Endothelial cell (in vitro differentiated cells): ENCODE data around the gene SIGLEC1. TPM values are rescaled to one million over a fixed set of nuclear protein-coding genes. Genes with fewer than 3 reads are reported as not detected.
A peak's percentile ranks its signal among the peaks of the same experiment; 100 is the strongest.

Experiments
- DNase-seq: peaks from one replicate; pipeline ENCODE4 v3.0.0; 2021; ENCODE audit warnings: low spot score
- H3K27ac Mint-ChIP-seq: one replicate; pipeline ENCODE4 v1.8.0; 2021; ENCODE audit warnings: mixed read lengths, inconsistent platforms; ENCODE audit not compliant: unreplicated experiment
- H3K27me3 Mint-ChIP-seq: one replicate; pipeline ENCODE4 v1.8.0; 2021; ENCODE audit warnings: mild to moderate bottlenecking, moderate library complexity, mixed read lengths, inconsistent platforms; ENCODE audit not compliant: unreplicated experiment
- H3K36me3 Mint-ChIP-seq: one replicate; pipeline ENCODE4 v1.8.0; 2021; ENCODE audit warnings: mild to moderate bottlenecking, low read depth, mixed read lengths, inconsistent platforms; ENCODE audit not compliant: unreplicated experiment
- H3K4me1 Mint-ChIP-seq: one replicate; pipeline ENCODE4 v1.8.0; 2021; ENCODE audit warnings: mild to moderate bottlenecking, mixed read lengths, inconsistent platforms; ENCODE audit not compliant: unreplicated experiment
- H3K4me3 Mint-ChIP-seq: one replicate; pipeline ENCODE4 v1.8.0; 2021; ENCODE audit warnings: mild to moderate bottlenecking, mixed read lengths, inconsistent platforms; ENCODE audit not compliant: unreplicated experiment
- H3K9me3 Mint-ChIP-seq: one replicate; pipeline ENCODE4 v1.8.0; 2021; ENCODE audit warnings: mixed read lengths, inconsistent platforms; ENCODE audit not compliant: unreplicated experiment
- total RNA-seq: library from RNA; stranded (reverse); fragmentation: NEBNext Ultra II Directional; extraction: Animal tissue kit (Norgen Biotek cat#: 25700); gene quantifications from one replicate; pipeline ENCODE4 v1.2.1, GENCODE V29; 2021; ENCODE audit not compliant: unreplicated experiment
- TF ChIP-seq, protein P1 (sequence below): fragments of 200-600 bp; sonication (generic); IDR thresholded peaks from one replicate; pipeline ENCODE4 v1.5.0; 2021; ENCODE audit warnings: antibody characterized with exemption; ENCODE audit not compliant: unreplicated experiment

SIGLEC1 gene
- total RNA-seq, 1 donor from 2014 or later = not detected

DNA sequence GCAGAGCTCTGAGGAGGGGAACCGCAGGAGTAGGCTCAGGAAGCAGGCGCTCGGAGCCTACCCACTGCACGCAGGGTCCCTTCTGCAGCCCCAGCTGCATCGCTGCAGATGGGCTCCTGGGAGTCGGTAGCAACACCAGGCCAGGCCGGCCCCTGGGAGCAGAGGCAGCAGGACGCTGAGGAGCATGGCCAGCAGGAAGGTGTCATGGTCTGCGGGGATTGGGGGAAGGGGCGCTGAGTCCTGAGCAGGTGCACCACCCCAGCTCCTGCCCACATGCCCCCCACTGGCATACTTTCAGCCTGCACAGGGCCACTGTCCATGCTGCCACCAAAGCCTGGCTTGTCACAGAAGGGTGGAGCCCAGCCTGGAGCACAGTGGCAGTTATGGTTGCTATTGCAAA lies 41.5 kb downstream of the SIGLEC1 start:
- peaks cover 20% of the 10 kb centered on the region for H3K27me3 Mint-ChIP-seq
- no peaks in the 10 kb centered on the region for H3K36me3 Mint-ChIP-seq
- no peaks in the 10 kb centered on the region for H3K9me3 Mint-ChIP-seq
- peaks cover 7% of the 10 kb centered on the region for H3K4me1 Mint-ChIP-seq
- no peak overlapping the region for H3K4me3 Mint-ChIP-seq
- H3K27ac Mint-ChIP-seq = no peak overlapping the region
- no peak for DNase-seq
- TF ChIP-seq, protein P1, sequence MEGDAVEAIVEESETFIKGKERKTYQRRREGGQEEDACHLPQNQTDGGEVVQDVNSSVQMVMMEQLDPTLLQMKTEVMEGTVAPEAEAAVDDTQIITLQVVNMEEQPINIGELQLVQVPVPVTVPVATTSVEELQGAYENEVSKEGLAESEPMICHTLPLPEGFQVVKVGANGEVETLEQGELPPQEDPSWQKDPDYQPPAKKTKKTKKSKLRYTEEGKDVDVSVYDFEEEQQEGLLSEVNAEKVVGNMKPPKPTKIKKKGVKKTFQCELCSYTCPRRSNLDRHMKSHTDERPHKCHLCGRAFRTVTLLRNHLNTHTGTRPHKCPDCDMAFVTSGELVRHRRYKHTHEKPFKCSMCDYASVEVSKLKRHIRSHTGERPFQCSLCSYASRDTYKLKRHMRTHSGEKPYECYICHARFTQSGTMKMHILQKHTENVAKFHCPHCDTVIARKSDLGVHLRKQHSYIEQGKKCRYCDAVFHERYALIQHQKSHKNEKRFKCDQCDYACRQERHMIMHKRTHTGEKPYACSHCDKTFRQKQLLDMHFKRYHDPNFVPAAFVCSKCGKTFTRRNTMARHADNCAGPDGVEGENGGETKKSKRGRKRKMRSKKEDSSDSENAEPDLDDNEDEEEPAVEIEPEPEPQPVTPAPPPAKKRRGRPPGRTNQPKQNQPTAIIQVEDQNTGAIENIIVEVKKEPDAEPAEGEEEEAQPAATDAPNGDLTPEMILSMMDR = no peak

DNA sequence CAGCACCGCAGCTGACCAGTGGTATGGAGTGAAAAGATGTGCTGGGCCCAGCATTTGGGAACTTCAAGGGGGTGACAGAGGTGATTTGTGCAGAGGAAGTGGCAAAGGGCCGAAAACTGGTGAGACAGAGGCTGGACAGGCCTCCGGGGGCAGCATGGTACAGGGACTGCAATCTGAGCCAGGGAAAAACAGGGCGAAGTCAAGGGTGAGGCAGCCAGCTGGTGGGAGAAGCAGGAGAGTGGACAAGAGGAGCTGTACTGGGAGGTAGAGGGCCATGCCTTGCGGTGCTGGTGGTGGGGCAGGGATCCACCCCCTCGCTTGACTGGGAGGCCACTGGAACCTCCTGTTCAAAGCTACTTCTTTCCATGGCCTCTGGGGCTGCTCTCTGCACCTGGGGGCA lies 41.9 kb downstream of the SIGLEC1 start:
- Mint-ChIP-seq H3K4me1 (peaks cover 7% of the 10 kb centered on the region), H3K9me3 (no peaks in the 10 kb centered on the region), H3K27ac (peak overlapping the region; percentile 7), H3K36me3 (no peaks in the 10 kb centered on the region), H3K4me3 (peak overlapping the region; percentile 8), H3K27me3 (peaks cover 20% of the 10 kb centered on the region)
- TF ChIP-seq, protein P1 = no peak
- DNase-seq = no peak

DNA sequence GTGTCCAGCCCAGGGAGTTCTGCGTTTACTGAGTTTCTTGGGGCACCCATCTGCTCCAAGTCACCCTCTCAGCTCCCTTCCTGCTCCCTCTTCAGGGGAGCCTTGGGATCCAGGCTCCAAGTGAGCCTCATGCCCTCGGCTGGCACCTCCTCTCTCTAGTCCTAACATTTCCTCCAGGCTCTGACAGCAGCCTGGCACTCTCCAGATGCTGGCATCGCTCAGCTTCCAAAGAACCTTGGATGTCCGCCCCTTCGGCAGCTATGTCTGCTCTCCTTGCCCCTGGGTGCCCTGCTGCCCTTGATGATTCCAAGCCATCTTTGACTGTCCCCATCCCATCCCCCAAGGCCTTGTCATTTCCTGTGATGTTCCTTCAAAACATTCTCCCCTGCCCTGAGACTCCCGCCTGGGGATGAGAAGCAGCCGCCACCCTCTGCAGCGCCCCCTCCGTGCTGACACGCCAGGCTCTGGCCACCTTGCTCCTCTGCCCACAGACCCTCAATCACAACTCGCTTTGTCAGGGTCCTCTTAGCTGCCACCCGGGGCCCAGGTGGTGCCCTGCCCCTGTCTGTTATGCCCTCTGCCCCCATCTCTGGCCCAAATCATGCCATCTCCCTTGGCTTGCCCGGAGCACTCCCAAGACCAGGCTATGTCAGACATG lies 42.6 kb downstream of the SIGLEC1 start:
- Mint-ChIP-seq H3K27ac (no peak overlapping the region), H3K9me3 (no peaks in the 10 kb centered on the region), H3K27me3 (peaks cover 17% of the 10 kb centered on the region), H3K4me3 (peak overlapping the region; percentile 8), H3K36me3 (no peaks in the 10 kb centered on the region), H3K4me1 (peaks cover 7% of the 10 kb centered on the region)
- TF ChIP-seq, protein P1 = no peak
- no peak for DNase-seq

DNA sequence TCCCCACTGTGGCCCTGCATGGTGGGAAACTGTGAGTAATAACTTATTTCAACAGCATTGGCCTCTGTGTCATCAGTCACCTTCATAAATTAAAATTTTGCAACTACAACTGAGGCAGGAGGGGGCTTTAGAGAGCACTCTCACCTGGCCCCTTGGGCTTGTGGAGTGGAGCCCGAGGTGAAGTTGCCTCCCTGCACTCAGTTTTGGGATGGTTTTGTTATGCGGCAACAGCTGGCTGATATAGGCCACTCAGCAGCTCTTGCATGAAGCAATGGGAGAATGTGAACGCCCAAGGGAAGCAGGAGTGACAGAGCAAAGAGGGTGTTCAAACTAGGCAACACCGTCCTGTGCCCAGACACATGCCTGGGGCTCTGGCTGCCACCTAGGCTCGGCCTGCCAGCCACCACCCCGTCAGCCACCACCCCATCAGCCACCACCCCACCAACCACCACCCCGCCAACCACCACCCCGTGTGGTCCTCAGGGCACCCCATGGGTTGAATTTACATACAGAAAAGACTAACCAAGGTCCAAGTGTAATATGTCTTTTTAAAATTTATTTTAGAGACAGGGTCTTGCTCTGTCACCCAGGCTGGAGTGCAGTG lies 44.9 kb downstream of the SIGLEC1 start:
- Mint-ChIP-seq H3K36me3 (no peaks in the 10 kb centered on the region), H3K27me3 (peaks cover 14% of the 10 kb centered on the region), H3K4me3 (no peak overlapping the region), H3K4me1 (peaks cover 7% of the 10 kb centered on the region), H3K9me3 (no peaks in the 10 kb centered on the region), H3K27ac (no peak overlapping the region)
- TF ChIP-seq, protein P1 = no peak
- DNase-seq = no peak

DNA sequence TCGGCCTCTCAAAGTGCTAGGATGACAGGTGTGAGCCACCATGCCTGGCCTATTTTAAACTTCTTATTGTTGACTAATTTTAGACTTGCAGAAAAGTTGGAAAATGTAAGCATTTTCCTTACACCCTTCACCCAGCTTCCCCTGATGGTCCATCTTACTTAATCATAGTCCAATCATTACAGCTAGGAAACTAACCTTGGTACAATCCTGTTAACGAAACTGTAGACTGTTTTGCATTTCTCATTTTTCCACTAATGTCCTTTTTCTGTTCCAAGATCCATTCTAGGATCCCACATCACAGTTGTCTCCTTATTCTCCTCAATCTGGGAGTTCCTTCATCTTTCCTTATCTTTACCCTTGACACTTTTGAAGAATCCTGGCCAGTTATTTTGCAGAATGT lies 48.5 kb downstream of the SIGLEC1 start:
- TF ChIP-seq, protein P1 = no peak
- Mint-ChIP-seq H3K36me3 (peaks cover 1% of the 10 kb centered on the region), H3K27me3 (peaks cover 12% of the 10 kb centered on the region), H3K4me1 (peaks cover 2% of the 10 kb centered on the region), H3K4me3 (no peak overlapping the region), H3K27ac (no peak overlapping the region), H3K9me3 (no peaks in the 10 kb centered on the region)
- no peak for DNase-seq
